HPDE6-E6E7 (cell line): Measurements from ENCODE around the gene MFSD2A.
"Not testable (repeated sequence)": the region's sequence is repeated elsewhere in the genome, so short reads cannot be mapped to it uniquely, and the experiment has no call there.

Experiments
- DNase-seq: peaks from one replicate; pipeline ENCODE4 v3.0.0; 2011; ENCODE audit warnings: missing footprints; ENCODE audit errors: extremely low spot score

Gene MFSD2A

GRCh38 chr1:39969048-39969447, 14.1 kb downstream of the MFSD2A start:
- peak; percentile 69 for DNase-seq

- peak; percentile 76 for DNase-seq
Measured at GRCh38 chr1:39969531-39970270, 14.8 kb downstream of the MFSD2A start.

DNA sequence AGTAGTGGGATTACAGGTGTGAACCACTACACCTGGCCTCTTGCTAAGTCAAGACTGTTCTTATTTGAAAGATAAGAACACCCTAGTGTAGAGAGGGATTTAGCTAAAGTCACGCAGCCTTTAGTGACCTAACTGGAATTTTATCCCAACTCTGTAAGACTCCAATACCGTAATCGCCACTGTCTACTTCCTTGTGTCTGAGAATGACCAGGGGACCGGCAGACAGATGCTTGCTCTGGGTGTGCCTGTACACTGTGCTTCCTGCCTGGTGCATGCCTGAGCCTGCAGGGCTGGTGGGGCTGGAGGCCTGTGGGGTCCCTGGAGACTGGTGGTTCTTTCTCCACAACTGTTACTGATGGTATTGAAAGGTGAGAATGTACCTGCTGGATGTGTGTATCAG, 15.3 kb downstream of the MFSD2A start:
- DNase-seq, result no peak

DNA sequence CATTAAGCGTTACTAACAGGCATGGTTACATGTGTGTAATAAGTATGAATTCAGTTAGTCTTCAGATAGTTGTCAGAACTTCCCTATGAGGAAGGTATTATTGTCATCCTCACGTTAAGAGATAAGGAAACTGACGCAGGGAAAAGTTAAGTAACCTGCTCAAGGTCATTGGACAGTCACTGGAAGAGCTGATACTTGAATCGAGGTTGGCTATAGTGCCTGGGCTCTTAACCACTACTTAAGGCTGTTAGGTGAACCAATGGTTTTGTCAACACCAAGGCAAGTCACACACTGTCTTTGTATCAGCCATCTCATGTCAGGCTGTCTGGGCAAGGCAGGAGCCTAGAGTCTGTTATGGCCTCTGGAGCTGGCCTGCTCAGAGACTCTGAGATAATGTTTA, 16.2 kb downstream of the MFSD2A start:
- DNase-seq, result no peak

DNA sequence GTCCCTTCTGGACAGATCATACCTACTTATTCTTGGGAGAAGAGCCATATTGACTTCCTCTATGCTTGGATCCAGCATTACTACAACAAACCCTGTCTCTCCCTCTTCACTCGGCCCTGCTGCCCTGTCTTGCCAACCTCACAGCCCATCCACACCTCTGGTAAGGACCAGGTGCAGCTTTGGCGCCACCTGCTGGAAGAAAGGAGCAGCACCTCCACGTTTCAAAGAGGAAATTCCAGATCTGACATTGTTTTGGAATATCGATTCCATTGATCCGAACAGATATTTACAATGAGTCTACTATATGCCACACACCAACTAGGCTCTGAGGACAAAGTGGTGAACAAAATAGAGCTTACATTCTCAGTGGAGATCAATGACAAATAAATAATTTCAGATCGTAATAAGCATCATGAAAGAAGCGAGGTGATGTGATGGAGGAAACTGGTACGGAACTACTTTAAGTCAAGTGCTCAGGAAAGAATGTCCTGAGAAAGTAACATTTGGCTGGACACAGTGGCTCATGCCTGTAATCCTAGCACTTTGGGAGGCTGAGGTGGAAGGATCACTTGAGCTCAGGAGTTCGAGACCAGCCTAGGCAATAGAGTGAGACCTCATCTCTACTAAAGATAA, 18.7 kb downstream of the MFSD2A start:
- peak; percentile 72 for DNase-seq

DNA sequence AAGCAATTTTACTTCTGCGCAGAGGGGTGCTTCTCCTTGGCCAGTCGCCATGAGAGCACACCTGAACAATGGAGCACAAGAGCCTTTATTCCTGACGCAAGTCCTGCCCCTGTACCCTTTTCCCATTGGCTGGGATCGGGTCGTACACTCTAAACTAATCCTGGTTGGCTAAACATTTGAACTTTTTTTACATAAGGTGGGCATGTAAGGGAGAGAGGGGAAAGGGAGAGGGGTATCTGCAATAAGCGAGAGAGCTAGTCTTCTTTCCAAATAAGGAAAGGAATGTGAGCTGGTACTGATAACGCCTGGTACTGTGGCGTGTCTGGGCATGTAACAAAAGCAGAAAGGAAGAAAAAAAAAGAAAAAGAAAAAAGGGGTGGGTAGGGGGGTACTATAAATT, 21.8 kb downstream of the MFSD2A start:
- DNase-seq, result no peak

GRCh38 chr1:39977202-39977601, 22.3 kb downstream of the MFSD2A start:
- no peak for DNase-seq

- no peak for DNase-seq
Measured at GRCh38 chr1:39979654-39980053, 24.7 kb downstream of the MFSD2A start.

DNA sequence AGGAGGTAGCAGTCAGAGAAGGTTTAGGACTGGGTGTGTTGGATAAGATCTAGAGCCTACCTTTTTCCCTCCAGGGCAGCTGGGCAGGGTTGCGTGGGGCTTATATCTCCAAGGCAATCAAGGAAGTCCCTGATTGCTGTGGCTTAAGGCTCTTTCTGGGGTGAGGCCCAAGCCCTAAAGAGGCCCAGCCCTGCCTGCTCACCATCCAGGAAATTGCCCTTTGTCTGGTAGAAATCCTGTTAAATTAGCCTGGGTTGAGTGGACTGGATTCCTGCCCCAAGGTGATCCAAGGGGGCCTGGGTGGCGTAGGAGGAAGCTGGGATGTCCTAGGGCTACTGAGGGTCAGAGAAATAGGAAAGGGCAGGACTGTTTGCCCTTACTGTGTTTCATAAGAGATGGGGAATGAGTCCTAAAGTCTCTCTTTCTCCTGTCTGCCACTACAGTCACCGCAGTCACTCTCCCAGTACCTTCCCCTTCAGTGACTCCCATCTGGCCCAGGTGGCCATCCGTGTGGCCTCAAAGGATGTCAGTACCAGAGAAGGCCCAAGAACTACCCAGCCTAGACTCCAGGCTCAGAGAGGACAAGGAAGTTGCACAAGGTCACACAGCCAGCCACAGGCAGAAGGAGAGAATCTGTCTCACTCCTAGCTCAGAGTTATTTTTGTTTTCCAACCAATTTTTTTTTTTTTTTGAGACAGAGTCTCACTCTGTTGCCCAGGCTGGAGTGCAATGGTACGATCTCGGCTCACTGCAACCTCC, 25.8 kb downstream of the MFSD2A start:
- DNase-seq, result no peak

- DNase-seq, result no peak
Measured at GRCh38 chr1:39981385-39981784, 26.4 kb downstream of the MFSD2A start.

- DNase-seq, result peak; percentile 89
Measured at GRCh38 chr1:39981945-39982344, 27.0 kb downstream of the MFSD2A start.

DNA sequence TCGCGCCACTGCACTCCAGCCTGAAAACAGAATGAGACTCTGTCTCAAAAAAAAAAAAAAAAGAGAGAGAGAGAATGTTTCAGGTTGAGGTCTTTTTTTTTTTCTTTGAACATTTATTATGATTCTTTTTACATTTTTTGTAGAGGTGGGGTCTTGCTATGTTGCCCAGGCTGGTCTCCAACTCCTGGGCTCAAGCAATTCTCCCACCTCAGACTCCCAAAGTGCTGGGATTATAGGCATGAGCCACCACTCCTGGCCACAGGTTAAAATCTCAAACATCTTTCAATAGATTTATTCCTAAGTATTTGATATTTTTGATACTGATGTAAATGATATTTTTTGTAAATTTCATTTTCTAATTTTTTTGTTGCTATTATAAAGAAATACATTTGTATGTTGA, 29.5 kb downstream of the MFSD2A start:
- DNase-seq, result not testable (repeated sequence)

DNA sequence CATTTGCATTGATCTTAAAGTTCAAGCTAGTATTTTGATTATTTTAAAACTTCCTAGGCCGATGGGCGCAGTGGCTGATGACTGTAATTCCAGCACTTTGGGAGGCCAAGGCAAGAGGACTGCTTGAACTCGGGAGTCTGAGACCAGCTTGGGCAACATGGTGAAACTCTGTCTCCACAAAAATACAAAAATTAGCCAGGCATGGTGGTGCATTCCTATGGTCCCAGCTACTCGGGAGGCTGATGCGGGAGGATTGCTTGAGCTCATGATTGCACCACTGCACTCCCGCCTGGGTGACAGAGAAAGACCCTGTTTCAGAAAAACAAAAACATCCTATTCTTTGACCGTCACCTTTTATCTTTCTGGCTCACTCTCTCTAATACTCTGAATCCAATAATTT, 30.0 kb downstream of the MFSD2A start:
- DNase-seq, result no peak

DNA sequence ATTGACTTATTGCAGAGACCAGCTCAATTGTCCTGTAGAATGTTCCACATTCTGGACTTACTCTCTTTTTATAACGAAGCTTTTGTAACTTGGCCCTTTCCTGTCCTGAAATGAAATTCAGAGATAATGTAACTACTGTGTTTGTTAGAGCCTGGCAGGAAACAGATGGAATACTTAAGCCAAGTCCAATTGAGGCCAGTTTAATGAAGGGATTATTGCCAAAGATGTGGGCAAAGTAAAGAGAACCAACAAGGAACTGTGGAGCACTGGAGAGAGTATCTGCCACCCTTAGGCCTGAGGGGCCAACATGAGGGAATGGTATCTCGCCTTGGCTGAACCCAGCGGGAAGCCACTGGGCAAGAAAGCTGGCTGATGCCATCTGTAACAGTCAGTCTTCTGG, 32.9 kb downstream of the MFSD2A start:
- DNase-seq, result no peak

DNA sequence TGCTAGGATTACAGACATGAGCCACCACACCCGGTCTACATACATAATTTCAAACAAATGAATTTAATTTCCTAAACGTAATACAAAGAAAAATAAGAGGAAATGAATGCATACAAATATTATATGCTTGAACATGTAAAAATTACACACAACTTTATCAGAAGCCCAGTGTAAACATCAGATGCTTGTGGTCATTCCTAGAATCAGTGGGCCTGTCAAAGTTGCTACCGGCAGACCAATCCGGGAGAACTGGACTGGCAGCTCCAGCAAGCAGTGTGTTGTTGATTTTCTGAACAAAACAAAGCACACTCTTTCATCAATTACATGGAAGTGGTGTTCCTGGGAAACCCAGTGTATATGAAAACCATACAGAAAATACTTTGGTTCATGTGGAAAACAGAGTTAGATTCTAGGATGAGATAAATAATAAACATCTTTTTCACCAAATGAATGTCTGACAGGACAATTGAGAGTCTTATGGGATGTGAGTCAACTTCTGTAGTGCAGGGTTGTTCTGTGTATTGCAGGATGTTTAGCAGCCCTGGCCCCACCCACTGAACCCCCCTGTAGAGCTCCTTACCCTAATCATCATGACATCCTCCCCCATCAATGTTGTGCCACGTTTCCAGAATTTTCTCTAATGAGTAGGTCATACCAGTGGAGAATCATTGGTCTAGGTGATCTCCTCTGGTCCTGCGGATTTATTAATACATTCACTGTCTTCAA, 33.8 kb downstream of the MFSD2A start:
- DNase-seq, result peak; percentile 58

DNA sequence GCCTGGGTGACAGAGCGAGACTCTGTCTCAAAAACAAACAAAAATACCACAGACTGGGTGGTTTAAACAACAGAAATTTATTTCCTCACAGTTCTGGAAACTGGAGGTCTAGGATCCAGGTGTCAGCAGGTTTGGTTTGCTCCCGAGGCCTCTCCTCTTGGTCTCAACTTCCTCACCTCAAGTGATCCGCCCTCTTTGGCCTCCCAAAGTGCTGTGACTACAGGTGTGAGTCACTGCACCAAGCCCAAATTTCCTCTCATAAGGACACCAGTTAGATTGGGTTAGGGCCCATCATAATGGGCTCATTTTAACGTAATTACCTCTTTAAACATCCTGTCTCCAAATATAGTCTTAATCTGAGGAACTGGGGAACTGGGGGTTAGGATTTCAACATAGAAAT, 35.5 kb downstream of the MFSD2A start:
- DNase-seq, result no peak

DNA sequence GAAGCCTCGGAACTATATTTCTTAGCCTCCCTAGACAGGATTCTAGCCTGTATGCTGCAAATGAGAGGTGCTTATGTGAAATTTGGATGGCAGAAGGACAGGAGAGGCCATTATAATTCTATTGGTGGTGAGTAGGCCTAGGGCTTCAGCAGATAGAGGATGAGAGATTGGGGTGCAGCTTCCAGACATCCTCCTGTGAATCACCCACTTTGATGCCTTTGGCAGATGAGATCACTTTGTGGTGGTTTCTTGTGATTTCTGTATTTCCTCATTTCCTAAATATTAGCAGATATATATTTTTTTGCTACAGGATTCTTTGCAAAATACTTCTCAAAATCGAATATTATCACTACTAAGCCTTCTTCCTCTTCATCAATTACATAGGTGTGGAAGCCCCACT, 37.3 kb downstream of the MFSD2A start:
- DNase-seq, result no peak

GRCh38 chr1:39992888-39993287, 37.9 kb downstream of the MFSD2A start:
- no peak for DNase-seq

DNA sequence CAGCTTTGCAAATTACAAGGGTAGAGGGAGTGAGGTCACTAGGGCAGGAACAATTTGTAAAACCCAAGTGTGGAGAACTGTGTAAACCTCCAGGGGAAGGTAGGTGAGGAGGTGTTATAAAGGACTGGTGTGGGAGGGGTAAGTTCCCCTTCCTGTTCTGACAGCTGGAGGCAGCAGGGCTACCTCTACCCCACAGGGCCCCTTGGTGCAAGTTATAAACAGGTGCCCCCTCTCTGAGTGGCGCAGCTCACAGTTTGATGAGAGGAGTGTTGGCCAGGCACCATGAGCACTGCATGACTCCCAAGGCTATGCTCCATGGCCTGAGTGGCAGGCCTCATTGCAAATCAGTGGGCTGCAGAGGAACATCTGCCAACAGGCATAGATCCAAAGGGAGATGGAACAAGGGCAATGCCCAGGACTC, 41.0 kb downstream of the MFSD2A start:
- no peak for DNase-seq

DNA sequence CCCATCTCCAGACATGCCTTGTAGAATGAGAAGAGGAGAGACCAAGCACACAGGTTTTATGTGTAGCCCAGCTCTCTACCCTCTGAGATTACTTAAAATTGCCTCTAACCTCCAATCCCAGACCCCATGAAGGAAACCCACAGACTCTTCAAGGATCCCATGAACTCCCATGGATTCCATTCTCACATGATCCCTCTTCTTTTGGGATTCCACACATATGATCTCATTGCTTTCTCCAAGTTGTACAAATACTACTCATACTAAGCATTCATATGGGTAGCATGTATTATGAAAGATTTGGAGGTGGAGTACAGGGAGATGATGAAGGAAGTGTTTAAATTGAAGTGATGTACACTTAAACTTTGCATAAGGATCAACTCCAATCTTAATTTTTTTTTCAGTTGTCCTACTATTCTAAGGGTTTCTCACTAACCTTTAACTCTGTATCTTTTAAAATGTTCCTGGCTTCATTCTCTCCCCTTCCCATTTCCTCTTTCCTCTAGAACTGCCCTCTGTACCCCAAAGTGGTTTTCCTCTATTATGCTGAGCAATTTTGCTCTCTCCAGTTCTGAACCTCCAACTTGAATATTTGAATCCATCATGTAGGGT, 41.6 kb downstream of the MFSD2A start:
- no peak for DNase-seq

GRCh38 chr1:40001456-40001855, 46.5 kb downstream of the MFSD2A start:
- DNase-seq, result no peak
